PC-9 (cell line): ENCODE measurements around the gene SLC6A4.
A peak's percentile ranks its signal among the peaks of the same experiment; 100 is the strongest.

Experiments used
- CTCF ChIP-seq: fragments of 200-600 bp; sonication (generic); conservative IDR thresholded peaks from 2 replicates; pipeline ENCODE4 v1.6.1; 2017; ENCODE audit warnings: mixed run types, antibody characterized with exemption, mild to moderate bottlenecking, moderate library complexity
- EZH2 ChIP-seq: fragments of 200-600 bp; sonication (generic); IDR thresholded peaks from 2 replicates; pipeline ENCODE4 v1.8.0; 2017; ENCODE audit warnings: antibody characterized with exemption, low read depth

- TF ChIP-seq CTCF: peak; percentile 27; the same call in 1 of the 2 replicates
- no peak for TF ChIP-seq EZH2
Measured at GRCh38 chr17:30236766-30237165, 1.3 kb upstream of the SLC6A4 start.
